ENCODE measurements around the gene PAK6. TPM values are rescaled to one million over a fixed set of nuclear protein-coding genes. Genes with fewer than 3 reads are reported as not detected.

Gene PAK6
- total RNA-seq, 1 experiment from 2014 or later: 0.84 TPM

DNA sequence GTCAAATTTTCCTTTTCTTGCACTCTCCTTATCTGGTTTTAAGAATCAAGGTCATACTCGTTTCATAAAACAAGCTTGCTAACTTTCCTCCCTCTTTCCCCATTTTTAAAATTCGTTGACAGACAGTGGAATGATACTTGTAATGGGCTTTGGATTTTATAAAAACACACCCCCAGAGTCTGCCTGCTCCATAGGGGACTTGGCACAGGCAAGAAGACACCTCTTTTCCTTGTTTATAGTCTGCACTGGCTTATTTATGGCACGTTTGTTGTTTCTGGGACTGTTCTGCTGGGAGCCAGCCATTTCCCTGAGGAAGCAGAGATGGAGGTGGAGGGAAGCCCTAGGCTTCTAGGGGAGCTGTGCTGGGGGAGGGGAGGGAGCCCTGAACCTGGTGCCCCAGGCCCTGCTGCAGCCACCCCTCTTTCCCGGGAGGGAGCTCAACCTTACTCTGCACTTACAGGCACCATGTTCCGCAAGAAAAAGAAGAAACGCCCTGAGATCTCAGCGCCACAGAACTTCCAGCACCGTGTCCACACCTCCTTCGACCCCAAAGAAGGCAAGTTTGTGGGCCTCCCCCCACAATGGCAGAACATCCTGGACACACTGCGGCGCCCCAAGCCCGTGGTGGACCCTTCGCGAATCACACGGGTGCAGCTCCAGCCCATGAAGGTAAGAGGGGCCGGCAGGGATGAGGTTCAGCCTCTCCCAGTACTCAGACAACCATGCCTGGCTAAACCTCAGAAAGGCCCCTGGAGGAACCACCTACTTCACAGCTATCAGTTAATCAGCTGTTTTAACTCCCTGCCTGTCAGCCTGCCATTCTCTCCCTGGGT is 25.7 kb downstream of the PAK6 start:
- Histone ChIP-seq H3K27me3 (replicated peaks; ENCODE audit: insufficient read depth, low read depth, low read length, poor library complexity) (no peaks in the 10 kb centered on the region), H3K9me3 (ENCODE audit: low read depth, low read length, poor library complexity, severe bottlenecking) (no peaks in the 10 kb centered on the region), H3K4me1 (ENCODE audit: insufficient read depth, low read length, poor library complexity, severe bottlenecking) (peaks cover 10% of the 10 kb centered on the region), H3K4me3 (ENCODE audit: low read depth, low read length, poor library complexity, severe bottlenecking) (no peak overlapping the region), H3K36me3 (ENCODE audit: insufficient read depth, low read length, poor library complexity, severe bottlenecking) (no peaks in the 10 kb centered on the region), H3K27ac (ENCODE audit: low read depth, low read length, poor library complexity, severe bottlenecking) (no peak overlapping the region)
- intact Hi-C loops (cut with micrococcal nuclease; ENCODE audit: unreplicated experiment): no loop called here
- ChIA-PET POLR2A (ENCODE audit: low non-redundant PET) (no interaction called here), CTCF (interaction anchor here (1.6 to 1.9 kb wide), 2 partner anchors 10 to 15 kb away, joined by 6 to 8 read pairs; no protein-coding TSS in a partner anchor)
- no TSS peak for BruUV-seq (replicated peaks)
- no peak for DNase-seq (ENCODE audit: low spot score)
- TF ChIP-seq, protein P1, sequence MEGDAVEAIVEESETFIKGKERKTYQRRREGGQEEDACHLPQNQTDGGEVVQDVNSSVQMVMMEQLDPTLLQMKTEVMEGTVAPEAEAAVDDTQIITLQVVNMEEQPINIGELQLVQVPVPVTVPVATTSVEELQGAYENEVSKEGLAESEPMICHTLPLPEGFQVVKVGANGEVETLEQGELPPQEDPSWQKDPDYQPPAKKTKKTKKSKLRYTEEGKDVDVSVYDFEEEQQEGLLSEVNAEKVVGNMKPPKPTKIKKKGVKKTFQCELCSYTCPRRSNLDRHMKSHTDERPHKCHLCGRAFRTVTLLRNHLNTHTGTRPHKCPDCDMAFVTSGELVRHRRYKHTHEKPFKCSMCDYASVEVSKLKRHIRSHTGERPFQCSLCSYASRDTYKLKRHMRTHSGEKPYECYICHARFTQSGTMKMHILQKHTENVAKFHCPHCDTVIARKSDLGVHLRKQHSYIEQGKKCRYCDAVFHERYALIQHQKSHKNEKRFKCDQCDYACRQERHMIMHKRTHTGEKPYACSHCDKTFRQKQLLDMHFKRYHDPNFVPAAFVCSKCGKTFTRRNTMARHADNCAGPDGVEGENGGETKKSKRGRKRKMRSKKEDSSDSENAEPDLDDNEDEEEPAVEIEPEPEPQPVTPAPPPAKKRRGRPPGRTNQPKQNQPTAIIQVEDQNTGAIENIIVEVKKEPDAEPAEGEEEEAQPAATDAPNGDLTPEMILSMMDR (conservative IDR thresholded peaks at IDR 0.05; ENCODE audit: low read depth, low read length): no peak
- TF ChIP-seq EZH2 (IDR thresholded peaks at IDR 0.05; ENCODE audit: borderline replicate concordance, low read depth, low read length, poor library complexity, severe bottlenecking): no peak

DNA sequence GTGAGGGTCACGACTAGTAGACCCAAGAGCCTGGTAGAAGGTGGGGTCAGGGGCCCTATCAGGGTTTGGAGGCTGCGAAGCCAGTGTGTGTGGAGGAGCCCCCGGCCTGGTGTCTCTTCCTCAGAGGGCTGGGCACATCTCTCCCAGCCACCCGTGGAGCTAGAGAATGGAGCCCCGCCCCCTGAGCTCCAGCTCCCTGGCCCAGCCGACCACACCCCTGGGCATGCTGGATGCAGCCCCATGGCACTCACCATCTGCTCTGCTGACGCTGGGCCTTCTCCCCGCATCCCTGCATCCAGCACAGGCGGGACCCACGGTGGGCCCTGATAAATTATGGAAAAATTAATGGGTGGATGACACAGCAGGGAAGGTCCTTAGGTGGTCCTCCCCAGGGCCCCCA is 26.5 kb downstream of the PAK6 start:
- H3K4me3 ChIP-seq (ENCODE audit: low read depth, low read length, poor library complexity, severe bottlenecking): no peak overlapping the region
- BruUV-seq (replicated peaks): no TSS peak
- ChIA-PET POLR2A (ENCODE audit: low non-redundant PET) (no interaction called here), CTCF (interaction anchor here (0.6 to 1.9 kb wide), 2 partner anchors 9 to 479 kb away, joined by 6 to 7 read pairs; no protein-coding TSS in a partner anchor)
- no peak overlapping the region for H3K27ac ChIP-seq (ENCODE audit: low read depth, low read length, poor library complexity, severe bottlenecking)
- H3K4me1 ChIP-seq (ENCODE audit: insufficient read depth, low read length, poor library complexity, severe bottlenecking): peaks cover 10% of the 10 kb centered on the region
- TF ChIP-seq, protein P1 (conservative IDR thresholded peaks at IDR 0.05; ENCODE audit: low read depth, low read length): no peak
- no peak for TF ChIP-seq EZH2 (IDR thresholded peaks at IDR 0.05; ENCODE audit: borderline replicate concordance, low read depth, low read length, poor library complexity, severe bottlenecking)
- DNase-seq (ENCODE audit: low spot score): no peak
- no peaks in the 10 kb centered on the region for H3K9me3 ChIP-seq (ENCODE audit: low read depth, low read length, poor library complexity, severe bottlenecking)
- no peaks in the 10 kb centered on the region for H3K36me3 ChIP-seq (ENCODE audit: insufficient read depth, low read length, poor library complexity, severe bottlenecking)
- intact Hi-C loops (cut with micrococcal nuclease; ENCODE audit: unreplicated experiment): no loop called here
- no peaks in the 10 kb centered on the region for H3K27me3 ChIP-seq (replicated peaks; ENCODE audit: insufficient read depth, low read depth, low read length, poor library complexity)

DNA sequence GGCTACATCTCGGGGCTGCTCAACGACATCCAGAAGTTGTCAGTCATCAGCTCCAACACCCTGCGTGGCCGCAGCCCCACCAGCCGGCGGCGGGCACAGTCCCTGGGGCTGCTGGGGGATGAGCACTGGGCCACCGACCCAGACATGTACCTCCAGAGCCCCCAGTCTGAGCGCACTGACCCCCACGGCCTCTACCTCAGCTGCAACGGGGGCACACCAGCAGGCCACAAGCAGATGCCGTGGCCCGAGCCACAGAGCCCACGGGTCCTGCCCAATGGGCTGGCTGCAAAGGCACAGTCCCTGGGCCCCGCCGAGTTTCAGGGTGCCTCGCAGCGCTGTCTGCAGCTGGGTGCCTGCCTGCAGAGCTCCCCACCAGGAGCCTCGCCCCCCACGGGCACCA is 27.0 kb downstream of the PAK6 start:
- Histone ChIP-seq H3K9me3 (ENCODE audit: low read depth, low read length, poor library complexity, severe bottlenecking) (no peaks in the 10 kb centered on the region), H3K4me3 (ENCODE audit: low read depth, low read length, poor library complexity, severe bottlenecking) (no peak overlapping the region), H3K27ac (ENCODE audit: low read depth, low read length, poor library complexity, severe bottlenecking) (no peak overlapping the region), H3K27me3 (replicated peaks; ENCODE audit: insufficient read depth, low read depth, low read length, poor library complexity) (no peaks in the 10 kb centered on the region), H3K4me1 (ENCODE audit: insufficient read depth, low read length, poor library complexity, severe bottlenecking) (peaks cover 10% of the 10 kb centered on the region), H3K36me3 (ENCODE audit: insufficient read depth, low read length, poor library complexity, severe bottlenecking) (no peaks in the 10 kb centered on the region)
- no peak for TF ChIP-seq EZH2 (IDR thresholded peaks at IDR 0.05; ENCODE audit: borderline replicate concordance, low read depth, low read length, poor library complexity, severe bottlenecking)
- TF ChIP-seq, protein P1 (conservative IDR thresholded peaks at IDR 0.05; ENCODE audit: low read depth, low read length): no peak
- no peak for DNase-seq (ENCODE audit: low spot score)
- ChIA-PET CTCF (interaction anchor here (0.6 to 1.9 kb wide), 2 partner anchors 9 to 478 kb away, joined by 6 to 7 read pairs; no protein-coding TSS in a partner anchor), POLR2A (ENCODE audit: low non-redundant PET) (no interaction called here)
- intact Hi-C loops (cut with micrococcal nuclease; ENCODE audit: unreplicated experiment): no loop called here
- no TSS peak for BruUV-seq (replicated peaks)
